GM18873 (cell line): ENCODE results near the gene EPB41L5.
"Not testable (repeated sequence)": the region's sequence is repeated elsewhere in the genome, so short reads cannot be mapped to it uniquely, and the experiment has no call there.

Source experiments
- ATAC-seq: cut with Tn5 transposase; IDR thresholded peaks from one replicate; pipeline ENCODE4 v1.9.1; 2021; ENCODE audit warnings: mild to moderate bottlenecking, moderate library complexity, moderate number of reproducible peaks; ENCODE audit not compliant: unreplicated experiment, low FRiP score

The EPB41L5 gene

DNA sequence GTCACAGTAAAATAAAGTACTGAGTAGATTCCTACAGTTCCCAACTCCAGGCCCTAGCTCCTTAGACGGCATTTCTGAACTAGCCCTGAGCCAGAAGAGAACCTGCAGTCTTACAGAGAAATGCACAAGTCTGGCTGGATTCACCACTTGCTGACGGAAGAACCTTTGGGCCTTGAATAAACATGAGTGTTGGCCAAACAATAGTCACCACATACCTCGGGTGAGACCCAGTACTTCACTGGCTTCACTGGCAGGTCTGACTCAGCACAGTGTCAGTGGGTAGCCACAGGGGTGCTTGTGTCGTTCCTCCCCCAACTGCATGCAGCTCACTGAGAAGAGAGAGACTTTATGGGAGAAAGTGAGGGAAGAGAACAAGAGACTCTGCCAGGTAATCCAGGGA lies 121.4 kb downstream of the EPB41L5 start:
- ATAC-seq: no peak

DNA sequence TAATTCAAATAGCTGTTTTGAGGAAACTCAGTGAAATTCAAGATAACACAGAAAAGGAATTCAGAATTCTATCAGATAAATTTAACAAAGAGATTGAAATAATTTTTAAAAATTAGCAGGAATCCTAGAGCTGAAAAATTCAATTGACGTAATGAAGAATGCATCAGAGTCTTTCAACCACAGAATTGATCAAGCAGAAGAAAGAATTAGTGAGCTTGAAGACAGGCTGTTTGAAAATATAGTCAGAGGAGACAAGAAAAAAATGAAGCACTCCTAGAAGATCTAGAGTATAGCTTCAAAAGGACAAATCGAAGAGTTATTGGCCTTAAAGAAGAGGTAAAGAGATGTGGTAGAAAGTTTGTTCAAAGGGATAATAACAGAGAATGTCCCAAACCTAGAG lies 122.1 kb downstream of the EPB41L5 start:
- ATAC-seq: not testable (repeated sequence)

DNA sequence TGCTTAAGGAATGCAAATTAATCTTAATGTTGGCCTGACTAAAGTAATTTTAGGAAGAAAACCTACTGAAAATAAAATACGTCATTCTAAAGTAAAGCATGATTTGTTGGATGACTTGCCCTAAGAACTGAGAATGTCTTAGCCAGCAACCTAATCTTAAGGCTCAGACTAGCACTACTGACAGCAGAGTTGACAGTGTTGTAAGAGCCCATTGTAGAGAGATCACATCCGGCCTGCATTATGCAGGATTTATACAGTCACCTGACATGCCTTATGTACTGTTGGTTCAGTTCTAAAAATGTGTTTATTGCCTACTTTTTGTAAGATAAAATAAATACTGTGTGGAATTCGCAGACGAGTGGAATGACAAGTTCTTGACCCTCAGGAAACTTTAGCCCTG lies 128.0 kb downstream of the EPB41L5 start:
- ATAC-seq: no peak

DNA sequence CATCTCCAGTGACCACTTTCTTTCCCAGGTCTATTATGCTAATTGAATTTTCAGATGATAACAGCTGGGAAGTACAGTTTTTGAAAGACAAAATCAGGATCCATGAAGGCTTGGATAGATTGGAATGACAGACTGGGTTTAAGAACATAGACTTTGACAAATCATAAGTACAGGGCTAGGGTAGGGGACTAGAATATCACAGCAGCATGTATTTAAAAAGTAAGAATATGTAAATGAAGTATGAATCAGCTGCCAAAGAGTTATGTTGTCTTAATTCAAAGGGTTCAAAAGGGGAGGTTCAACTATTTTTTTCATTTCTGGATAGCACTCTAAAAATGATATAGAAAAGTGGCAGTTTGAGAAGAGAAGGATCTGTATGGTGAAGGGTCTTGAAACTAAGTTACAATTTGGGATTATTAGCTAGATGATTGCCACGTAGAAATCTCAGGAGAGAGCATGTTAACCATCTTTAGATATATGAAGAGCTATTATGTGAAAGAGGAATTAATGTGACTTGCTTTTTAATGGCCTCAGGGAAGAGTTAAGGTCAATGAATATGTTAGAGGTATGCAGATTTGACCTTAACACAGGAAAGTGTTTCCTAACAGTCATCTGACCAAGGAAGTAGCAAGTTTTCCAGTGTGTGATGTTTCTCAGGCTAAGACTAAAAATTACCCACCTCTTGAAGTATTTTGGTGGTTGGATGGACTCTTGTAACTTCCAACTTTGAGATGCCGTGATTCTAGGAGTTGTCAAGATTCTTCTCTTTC lies 128.6 kb downstream of the EPB41L5 start:
- no peak for ATAC-seq

DNA sequence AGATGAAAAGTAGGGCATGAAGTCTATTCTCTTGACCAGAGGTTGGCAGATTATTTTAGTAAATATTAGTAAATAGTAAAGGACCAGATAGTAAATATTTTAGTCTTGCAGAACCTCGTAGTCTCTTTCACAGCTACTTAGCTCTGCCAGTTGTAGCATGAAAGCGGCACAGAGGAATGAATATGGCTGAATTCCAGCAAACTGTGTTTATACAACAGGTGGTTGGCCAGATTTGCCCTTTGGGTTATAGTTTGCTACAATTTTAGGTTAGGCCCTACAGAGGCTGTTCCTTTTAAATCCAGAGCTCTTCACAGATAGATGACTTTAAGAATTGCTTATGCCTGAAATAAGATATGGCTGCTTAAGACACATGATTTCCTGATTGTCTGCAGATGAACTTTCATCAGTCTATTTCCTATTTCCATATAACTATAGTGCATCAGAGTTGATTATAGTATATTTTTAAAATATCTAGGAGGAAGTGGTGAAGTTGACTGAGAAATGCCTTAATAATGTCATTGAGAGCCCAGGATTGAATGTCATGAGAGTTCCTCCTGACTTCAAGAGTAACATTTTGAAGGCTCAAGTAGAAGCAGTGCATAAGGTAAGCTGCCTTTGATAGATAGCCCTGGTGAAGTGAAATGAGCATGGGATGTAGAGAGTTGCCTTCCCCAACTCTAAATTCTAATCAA lies 129.8 kb downstream of the EPB41L5 start:
- no peak for ATAC-seq

DNA sequence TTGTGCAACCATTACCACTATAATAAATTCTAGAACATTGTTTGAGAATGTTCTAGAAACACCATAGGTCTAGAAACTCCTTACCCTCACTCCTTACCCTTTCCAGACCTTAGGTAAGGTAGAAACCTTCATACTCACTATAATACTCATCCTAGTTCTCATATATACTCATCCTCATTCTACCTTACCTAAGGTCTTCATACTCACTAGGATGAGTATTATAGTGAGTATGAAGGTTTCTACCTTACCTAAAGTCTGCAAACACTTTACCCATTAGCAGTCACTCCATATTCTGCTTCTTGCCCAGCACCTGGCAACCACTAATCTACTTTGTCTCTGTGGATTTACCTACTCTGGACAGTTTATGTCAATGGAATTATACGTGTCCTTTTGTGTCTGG lies 135.4 kb downstream of the EPB41L5 start:
- no peak for ATAC-seq

DNA sequence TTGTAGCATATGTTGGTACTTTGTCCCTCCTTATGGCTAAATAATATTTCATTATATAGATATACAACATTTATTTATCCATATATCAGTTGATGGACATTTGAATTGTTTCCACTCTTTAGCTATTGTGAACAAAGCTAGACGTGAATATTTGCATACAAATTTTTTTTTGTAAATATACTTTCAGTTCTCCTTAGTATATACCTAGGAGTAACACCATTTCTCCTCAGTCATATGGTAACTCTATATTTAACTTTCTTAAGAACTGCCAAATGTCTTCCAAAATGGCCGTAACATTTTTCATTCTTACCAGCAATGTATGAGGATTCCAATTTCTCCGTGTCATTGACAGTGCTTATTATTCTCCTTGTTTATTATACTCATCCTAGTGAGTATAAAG lies 135.8 kb downstream of the EPB41L5 start:
- no peak for ATAC-seq

DNA sequence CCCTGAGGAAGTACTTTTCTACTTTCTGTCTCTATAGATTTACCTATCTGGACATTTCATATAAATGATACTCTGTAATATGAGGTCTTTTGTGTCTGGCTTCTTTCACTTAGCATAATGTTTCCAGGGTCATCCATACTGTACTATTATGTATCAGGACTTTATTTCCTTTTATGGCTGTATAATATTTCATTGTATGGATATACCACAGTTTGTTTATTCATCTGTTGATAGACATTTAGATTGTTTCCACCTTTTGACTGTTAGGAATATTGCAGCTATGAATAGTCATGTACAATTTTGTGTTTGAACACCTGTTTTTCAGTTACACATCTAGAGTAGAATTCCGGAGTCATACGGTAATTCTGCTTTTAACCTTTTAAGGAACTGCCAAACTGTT lies 136.5 kb downstream of the EPB41L5 start:
- no peak for ATAC-seq

DNA sequence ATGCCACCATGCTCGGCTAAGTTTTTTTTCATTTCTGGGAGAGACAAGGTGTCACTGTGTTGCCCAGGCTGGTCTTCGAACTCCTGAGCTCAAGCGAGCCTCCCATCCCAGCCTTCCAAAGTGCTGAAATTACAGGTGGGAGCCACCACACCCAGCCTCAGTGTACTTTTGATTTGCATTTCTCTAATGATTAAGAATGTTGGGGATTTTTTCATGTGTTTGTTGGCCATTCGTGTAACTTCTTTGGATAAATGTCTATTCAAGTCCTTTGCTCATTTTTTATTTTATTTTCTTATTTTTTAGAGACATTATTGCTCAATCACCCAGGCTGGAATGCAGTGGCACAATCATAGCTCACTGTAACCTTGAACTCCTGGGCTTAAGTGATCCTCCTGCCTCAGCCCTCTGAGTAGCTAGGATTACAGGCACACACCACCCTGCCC lies 137.2 kb downstream of the EPB41L5 start:
- no peak for ATAC-seq

DNA sequence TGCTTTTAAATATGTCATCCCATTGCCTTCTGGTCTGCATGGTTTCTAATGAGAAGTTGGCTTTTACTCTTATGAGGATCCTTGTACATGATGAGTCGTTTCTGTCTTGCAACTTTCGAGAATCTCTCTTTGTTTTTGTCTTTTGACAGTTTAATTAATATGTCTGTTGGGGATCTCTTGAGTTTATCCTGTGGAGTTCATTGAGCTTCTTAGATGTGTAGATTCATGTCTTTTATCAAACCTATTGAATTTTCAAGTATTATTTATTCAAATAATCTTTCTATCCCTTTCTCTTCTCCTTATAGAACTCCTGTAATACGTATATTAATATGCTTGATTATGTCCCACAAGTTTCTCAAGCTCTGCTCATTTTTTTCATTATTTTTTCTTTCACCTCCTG lies 142.4 kb downstream of the EPB41L5 start:
- ATAC-seq: no peak

DNA sequence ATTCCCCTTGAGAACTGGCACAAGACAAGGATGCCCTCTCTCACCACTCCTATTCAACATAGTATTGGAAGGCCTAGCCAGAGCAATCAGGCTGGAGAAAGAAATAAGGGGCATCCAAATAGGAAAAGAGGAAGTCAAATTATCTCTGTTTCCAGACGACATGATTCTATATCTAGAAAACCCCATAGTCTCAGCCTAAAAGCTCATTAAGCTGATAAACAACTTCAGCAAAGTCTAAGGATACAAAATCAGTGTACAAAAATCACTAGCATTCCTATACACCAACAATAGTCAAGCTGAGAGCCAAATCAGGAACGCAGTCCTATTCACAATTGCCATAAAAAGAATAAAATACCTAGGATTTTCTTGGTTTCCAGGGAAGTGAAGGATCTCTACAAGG lies 145.8 kb downstream of the EPB41L5 start:
- not testable (repeated sequence) for ATAC-seq

DNA sequence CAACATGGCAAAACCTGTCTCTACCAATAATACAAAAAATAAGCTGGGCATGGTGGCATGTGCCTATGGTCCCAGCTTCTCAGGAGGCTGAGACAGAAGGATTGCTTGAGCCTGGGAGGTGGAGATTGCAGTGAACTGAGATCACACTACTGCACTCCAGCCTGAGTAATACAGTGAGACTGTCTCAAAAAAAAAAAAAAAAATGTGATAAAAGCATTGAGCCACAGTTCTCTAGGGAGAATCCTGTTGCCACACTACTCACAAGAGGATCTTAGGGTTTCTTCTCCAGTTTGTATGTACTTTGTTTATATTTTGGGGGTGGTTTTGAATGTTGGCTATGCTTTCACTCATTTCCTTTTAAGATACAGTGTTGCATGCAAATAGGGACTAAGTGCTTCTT lies 148.3 kb downstream of the EPB41L5 start:
- no peak for ATAC-seq

DNA sequence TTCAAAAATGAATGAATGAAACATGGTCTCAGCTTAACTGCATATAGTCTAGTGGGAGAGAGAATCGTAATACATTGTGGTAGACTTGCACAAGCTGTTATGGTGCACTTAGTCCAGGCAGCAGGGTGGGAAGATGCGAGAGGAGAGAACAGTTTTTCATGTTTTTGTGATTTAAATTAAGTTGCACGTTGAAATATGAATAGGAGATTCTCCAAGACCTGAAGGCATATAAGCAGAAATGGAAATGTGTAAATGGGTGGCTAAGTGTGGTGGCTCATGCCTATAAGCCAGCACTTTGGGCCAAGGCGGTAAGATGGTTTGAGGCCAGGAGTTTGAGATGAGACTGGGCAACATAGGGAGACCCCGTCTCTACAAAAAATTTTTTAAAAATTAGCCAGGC lies 149.8 kb downstream of the EPB41L5 start:
- ATAC-seq: no peak

DNA sequence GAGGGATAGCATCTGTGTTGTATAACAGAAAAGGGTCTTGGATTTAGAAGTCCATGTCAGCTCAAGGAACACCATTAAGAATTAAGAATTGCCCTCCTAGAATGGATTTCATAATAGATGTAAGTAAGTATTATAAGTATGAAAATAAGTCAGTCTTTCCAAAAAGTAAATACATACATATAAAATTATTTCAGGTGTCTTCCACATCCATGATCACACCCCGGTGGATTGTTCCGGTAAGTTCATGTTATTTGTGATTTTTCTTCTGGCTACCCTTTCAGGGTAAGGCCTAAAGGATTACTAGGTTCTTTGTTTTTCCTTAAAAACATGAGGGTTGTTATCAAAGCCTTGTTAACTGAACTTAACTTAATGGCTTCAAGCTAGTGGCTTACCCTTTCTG lies 154.4 kb downstream of the EPB41L5 start:
- no peak for ATAC-seq

DNA sequence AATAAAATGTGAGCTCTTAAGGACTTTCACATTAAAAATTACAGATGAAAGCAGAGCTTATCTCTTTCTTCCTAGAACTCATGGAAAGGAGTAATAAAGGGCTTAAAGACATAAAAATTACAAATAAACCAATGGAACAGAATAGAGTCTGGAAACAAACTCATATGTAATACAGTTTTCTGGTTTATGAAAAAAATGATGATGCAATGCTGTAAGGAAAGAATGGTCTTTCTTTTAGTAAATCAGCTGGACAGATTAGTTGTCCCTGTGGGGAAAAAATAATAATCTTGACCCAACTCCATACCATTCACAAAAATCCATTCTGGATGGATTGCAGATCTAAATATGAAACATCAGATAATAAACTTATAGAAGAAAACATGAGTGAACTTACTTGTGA lies 156.1 kb downstream of the EPB41L5 start:
- ATAC-seq: no peak

DNA sequence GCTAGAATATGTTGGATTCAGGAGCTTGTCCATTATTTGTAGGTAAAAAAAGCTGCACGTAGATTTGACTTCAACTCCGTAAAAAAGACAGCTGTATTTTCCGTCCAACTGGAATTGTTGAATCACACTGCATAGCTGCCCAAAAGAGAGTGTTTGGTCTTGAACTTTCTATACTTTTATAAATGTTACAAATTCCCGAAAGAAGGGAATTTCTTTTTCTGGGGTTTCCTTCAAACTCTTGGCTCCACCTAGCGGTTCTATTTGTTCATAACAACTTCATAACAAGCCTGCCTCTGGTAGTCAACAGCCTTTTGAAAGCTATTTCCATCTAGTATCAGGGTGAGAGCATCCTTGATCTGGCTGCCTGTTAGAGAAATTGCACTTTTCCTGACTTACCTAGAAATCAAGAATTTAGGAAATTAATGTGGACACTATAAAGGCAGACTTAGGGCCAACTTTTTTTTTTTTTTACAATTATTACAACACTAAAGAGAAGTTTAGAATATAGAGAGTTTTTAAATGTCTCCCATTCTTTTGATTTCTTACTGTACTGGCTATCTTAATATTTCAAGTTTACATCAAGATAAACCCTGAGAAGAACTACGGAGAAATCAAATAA lies 162.2 kb downstream of the EPB41L5 start:
- ATAC-seq: no peak

DNA sequence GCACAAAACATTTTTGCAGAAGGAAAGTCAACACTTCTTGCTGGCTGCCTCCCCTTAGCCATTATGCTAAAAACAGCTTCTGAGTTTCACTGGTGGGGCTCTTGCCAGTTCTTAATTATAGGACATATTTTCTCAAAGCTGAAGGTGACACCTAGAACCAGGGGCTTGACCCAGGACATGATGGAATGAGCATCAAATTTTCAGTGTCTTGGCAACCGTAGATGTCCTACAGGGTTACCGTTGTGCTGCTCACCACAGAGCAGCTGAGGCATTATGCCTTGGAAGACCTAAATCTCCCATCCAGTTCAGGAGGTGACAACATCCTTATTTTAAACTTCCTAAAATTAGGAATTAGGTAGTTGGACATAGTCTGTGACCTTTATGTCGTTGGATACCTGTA lies 163.6 kb downstream of the EPB41L5 start:
- no peak for ATAC-seq

DNA sequence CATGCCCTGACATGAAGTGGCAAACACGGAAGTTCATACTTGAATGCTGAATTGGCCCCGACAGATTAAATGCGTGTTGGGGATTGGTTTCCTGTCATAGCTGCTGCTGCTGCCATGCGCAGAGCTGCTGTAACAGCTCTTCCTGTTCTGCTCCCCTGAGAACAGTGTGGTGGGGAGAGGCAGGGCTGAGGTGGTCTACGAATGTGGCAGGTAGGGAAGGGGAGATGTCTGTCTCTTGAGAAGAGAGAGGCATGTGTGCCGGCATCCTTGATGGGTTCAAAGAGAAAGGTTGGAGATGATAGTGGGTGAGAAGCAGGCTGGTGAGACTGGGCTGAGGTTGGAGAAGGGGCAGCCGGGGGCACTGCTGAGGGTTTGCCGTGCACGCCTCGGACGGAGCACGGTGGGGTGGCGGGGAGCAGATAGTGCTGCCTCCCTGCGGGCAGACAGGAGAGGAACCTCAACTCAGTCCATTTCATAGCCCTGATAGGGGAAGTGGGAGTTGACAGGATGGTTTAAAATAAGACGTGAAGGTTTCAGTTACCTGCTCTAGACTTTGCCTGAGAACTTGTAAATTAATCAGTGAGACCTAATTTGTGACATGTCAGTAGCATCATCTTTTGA lies 164.2 kb downstream of the EPB41L5 start:
- ATAC-seq: peak; percentile 93

DNA sequence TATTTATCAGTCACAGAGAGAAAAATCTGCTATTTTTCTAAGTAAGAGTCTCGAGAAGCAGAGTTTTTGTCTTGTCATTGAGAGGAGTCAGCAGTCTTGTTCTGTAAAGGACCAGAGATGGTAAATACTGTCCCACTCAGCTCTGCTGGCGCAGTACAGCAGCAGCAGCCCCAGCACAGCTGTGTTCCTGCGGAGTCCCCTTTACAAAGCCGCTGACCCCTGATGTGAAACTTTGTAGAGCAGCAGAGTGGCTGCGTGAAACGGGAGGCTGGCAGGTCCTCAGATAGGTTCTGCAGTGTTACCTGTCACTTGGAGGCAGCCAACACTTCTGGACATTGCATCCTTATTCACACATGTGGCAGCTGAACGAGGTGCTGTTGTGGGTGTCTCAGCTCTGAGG lies 165.1 kb downstream of the EPB41L5 start:
- no peak for ATAC-seq

DNA sequence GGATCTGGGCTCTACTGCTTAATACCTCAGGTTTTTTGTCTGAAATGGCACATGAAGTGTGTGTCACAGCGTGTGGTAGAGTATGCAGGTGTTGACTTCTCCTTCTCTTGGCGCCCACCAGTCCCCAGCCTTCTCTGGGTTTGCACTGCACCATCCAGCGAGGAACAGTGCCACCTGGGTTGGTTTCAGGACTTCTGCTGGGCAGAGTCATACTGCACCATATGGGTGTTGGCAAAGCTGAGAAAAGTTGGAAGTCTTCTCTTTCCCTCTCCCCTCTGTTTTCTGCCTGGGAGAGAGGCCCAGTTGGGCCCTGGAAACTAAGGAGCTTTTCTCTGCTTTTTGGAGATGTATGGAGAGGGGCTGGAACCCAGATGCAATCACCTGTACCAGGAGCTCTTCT lies 166.5 kb downstream of the EPB41L5 start:
- ATAC-seq: no peak

DNA sequence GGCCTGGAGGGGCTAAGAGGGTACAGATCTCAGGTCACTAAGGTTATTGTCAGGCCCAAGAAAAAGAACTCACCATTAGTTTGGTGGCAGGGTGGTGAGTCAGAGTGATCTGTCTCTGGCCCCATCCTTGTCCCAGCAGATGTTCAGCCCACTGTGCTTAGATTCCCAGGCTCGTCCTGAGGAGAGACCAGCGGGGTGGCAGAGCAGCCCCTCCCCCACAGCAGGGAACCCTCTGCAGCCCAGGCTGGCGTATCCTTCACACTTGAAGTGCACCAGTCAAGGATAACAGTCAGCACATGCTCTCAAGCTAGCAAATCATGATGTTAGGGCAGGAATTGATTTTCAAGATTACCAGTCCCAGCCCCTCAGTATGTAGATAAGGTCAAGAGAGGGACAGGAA lies 167.2 kb downstream of the EPB41L5 start:
- no peak for ATAC-seq
